Breast epithelium (tissue), 3 donors: ENCODE measurements around the gene CDH2.

ENCODE experiments used
- CTCF ChIP-seq, 3 donors: fragments of 450-650 bp; IDR thresholded peaks; one replicate each; pipeline ENCODE4 v1.5.1; 2016 to 2017; ENCODE audit warnings: antibody characterized with exemption in 3 of 3, mild to moderate bottlenecking in 3 of 3, moderate library complexity in 3 of 3
- POLR2A ChIP-seq: fragments of 450-650 bp; IDR thresholded peaks from one replicate; pipeline ENCODE4 v1.6.1; 2016; ENCODE audit warnings: antibody characterized with exemption, mild to moderate bottlenecking, moderate library complexity
- POLR2AphosphoS5 ChIP-seq, 3 donors: sonication (generic); formaldehyde crosslinking; IDR thresholded peaks; one replicate each; pipeline ENCODE4 v1.6.1; 2017; ENCODE audit warnings: antibody characterized with exemption in 3 of 3

- no peak for TF ChIP-seq CTCF (IDR thresholded peaks at IDR 0.05)
- no peak for TF ChIP-seq POLR2A
- no peak for TF ChIP-seq POLR2AphosphoS5 (IDR thresholded peaks at IDR 0.05)
Measured at GRCh38 chr18:28034567-28034966, 142.4 kb downstream of the CDH2 start.
